GM10248 (cell line): ENCODE measurements around the gene TRIML1.

Experiments used
- CTCF ChIA-PET: fragments of 300-600 bp; sonication (Branson Sonifier 250); formaldehyde crosslinking; extraction: SDS; loops from one replicate; lab custom pipeline; 2021; ENCODE audit warnings: antibody characterized with exemption; lab: Yijun Ruan, JAX
- POLR2A ChIA-PET: fragments of 350-650 bp; sonication (Branson Sonifier 250); formaldehyde crosslinking; extraction: SDS; loops from one replicate; lab custom pipeline; 2020; ENCODE audit warnings: antibody characterized with exemption; lab: Yijun Ruan, JAX
- DNase-seq: peaks from one replicate; pipeline ENCODE4 v3.0.0; 2012; ENCODE audit errors: extremely low spot score
- TF ChIP-seq, protein P1 (sequence below): IDR thresholded peaks from 2 replicates; pipeline ENCODE4 v1.5.1; 2012; ENCODE audit warnings: mild to moderate bottlenecking, low read depth; ENCODE audit errors: extremely low read depth, missing control alignments, control extremely low read depth

TRIML1 gene

DNA sequence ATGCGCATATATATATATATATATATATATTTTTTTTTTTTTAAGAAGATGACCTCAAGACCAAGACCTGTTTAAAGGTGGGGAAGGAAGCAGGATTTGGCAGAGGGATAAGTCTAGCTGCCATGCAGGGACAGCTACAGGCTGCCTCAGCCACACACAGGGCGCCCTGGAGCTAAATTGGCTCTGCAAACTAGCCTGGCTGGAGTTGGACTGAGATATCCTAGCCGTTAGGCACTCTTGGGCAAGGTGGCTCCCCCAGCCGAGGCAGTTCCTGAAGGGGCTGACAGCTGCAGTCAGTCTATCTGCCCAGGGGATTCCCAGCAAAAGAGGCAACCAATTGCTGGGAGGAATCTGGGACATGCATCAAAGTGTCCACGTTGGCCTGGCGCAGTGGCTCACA, 21.9 kb downstream of the TRIML1 start:
- DNase-seq, result no peak
- ChIA-PET POLR2A (no interaction called here), CTCF (no interaction called here)
- TF ChIP-seq, protein P1, sequence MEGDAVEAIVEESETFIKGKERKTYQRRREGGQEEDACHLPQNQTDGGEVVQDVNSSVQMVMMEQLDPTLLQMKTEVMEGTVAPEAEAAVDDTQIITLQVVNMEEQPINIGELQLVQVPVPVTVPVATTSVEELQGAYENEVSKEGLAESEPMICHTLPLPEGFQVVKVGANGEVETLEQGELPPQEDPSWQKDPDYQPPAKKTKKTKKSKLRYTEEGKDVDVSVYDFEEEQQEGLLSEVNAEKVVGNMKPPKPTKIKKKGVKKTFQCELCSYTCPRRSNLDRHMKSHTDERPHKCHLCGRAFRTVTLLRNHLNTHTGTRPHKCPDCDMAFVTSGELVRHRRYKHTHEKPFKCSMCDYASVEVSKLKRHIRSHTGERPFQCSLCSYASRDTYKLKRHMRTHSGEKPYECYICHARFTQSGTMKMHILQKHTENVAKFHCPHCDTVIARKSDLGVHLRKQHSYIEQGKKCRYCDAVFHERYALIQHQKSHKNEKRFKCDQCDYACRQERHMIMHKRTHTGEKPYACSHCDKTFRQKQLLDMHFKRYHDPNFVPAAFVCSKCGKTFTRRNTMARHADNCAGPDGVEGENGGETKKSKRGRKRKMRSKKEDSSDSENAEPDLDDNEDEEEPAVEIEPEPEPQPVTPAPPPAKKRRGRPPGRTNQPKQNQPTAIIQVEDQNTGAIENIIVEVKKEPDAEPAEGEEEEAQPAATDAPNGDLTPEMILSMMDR, result no peak

DNA sequence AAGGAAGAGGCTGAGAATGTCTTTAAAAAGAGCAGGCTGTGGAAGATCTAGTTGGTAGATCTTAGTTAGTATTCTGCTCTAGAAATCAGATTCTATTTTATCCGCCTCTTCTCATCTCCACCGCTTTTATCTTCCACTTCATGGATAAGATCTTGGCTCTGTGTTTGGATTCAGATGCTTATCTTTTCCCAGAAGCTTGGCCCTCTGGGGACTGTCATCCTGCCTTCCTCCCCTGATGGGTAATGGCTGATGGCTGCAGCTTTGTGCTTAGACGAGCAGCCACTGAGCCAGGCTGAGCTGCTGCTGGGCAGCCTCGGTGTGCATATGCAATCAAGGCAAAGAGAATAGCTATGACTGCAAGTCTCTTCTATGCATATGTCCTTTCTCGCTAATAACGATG, 23.5 kb downstream of the TRIML1 start:
- ChIA-PET POLR2A (no interaction called here), CTCF (no interaction called here)

DNA sequence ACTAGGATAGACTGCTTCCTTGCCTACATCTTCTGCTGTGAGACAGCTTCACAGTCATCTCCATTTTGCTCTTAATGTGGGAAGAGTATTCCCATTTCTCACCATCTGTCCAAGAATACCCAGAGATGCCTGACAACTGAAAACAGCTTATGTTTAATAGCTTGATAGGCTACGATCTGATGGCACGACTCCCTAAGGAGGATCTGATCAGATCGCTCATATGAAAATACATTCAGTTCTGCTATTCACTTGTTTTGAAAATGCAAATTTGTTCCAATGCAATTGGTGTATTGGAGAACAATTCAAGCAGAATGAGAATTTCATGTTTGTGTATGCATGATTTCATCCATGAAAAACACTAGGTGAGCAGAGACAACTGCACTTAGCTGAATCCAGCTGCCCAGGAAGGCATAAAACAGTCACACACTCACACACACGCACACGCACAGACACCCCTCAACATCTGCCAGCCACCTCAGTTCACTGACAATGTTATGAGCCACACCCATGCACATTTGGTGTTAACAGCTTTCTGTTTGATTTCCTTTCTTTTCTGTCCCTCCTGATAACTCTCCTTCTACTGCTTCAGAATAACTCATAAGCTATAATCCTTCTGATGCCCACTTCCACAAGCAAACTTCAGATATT, 29.6 kb downstream of the TRIML1 start:
- ChIA-PET POLR2A (no interaction called here), CTCF (interaction anchor here (0.7 kb wide), 1 partner anchor 84 kb away, joined by 3 read pairs; no protein-coding TSS in a partner anchor)
- TF ChIP-seq, protein P1, result no peak
- no peak for DNase-seq

More for the DNA sequence above, 23.5 kb downstream of the TRIML1 start:
- no peak for DNase-seq
- TF ChIP-seq, protein P1, result no peak

DNA sequence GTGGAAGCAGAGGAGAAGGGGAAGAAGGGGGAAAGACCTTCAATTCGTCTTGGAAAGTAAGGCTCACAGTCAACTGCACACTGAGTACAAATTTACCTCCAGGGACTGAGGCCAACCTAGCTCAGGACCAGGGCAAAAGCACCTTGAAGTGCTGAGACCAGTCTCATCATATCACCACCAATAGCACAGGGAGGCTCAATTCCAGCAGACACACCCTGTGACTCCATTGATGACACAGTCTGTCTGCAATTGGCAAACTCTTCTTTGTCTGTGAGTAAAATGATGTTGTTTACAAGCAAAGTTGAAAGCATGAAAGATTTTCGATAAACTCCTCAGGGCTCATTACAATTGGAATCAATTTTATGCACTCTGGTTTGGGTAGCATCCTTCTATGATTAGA, 32.3 kb downstream of the TRIML1 start:
- ChIA-PET POLR2A (no interaction called here), CTCF (no interaction called here)
- TF ChIP-seq, protein P1, result no peak
- DNase-seq, result no peak

DNA sequence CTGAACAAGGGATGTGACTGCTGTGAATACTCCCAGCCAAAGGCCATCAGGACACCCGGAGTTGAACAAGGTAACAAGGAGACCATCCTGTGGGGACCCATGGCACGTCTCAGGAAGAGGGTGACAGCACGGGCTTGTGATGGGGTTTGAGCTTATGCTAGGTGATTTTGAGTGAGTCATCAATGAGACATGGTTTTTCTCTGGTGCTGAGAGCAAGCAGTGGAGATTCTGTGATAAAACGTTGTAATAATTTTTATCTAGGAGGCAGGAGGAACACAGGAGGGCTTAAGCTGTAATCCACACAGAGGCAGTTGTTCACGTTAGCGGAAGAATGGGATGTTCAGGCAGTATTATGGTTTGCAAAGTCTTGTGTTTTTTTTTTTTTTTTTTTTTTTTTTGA, 36.0 kb downstream of the TRIML1 start:
- CTCF ChIA-PET, result no interaction called here
- DNase-seq, result no peak

DNA sequence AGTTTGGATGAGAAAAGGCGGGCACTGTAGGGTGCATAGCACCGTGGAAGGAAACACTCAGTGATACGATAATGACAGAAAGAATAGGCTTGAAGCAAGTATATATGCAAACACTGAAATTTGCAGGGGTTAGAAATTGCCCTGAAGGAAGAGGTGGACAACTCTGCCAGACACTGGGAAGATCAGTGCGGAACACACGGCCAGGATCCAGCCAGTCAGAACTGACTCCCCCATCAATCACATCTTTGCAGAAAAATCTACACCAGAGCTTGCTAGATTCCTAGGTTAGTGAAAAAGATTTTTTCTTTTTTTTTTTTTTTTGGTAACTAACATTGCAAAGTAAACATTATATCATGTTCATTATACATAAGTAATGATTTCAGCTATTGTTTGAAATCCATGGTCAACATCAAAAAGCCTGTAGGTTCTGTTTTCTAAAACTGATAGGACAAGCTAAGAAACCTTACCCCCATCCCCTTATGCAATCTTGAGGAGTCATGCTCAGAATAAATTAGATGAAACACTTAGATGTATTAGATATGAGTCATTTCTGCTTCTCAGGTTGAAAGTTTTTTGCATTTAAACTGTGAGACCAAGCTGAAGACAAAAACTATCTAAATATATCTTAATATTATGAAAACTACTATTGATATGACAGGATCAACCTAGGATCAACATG, 38.9 kb downstream of the TRIML1 start:
- no peak for DNase-seq
- CTCF ChIA-PET, result interaction anchor here (1.3 kb wide), 1 partner anchor 9 kb away, joined by 3 read pairs; no protein-coding TSS in a partner anchor

More for the DNA sequence above, 36.0 kb downstream of the TRIML1 start:
- TF ChIP-seq, protein P1, result no peak
- POLR2A ChIA-PET, result no interaction called here

More for the DNA sequence above, 38.9 kb downstream of the TRIML1 start:
- TF ChIP-seq, protein P1, result no peak
- POLR2A ChIA-PET, result no interaction called here
